Activated gamma-delta T cell (primary cell): Measurements from ENCODE around the gene TECTA.

Experiments
- DNase-seq: peaks from one replicate; lab custom pipeline; 2025; lab: John Stamatoyannopoulos, UW
- total RNA-seq, 2 donors: gene quantifications; one replicate each; lab custom pipeline; 2026; lab: John Stamatoyannopoulos, UW

TECTA gene
- total RNA-seq, result 0.57 to 0.61 reads per million in 2 donors

GRCh38 chr11:121100943-121101342, at the start of gene TECTA:
TSS of gene TECTA (plus strand) at chr11:121101243. CDS start at chr11:121102666, 1,423 bp downstream.
- DNase-seq, result no peak

GRCh38 chr11:121053244-121053643, 47.8 kb upstream of the TECTA start:
- no peak for DNase-seq

DNA sequence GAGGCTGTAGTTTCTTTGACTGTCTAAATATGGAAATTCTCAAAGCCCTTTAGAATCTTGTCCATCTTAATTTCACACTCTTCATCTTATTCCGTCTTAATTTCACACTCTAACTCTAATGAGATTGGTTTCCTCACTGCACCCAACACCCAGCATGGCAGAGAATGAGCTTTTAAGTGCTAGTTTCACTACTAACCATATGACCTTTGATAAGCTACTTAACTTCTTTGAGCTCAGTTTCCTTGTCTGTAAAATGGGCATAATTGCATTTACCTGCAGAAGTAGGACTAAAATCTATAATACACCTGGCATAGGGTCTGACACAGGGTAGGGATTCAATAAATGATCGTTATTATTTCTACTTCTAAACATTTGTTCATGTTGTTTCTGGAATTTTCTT, 46.8 kb upstream of the TECTA start:
- DNase-seq, result no peak

GRCh38 chr11:121055076-121055475, 46.0 kb upstream of the TECTA start:
- no peak for DNase-seq

GRCh38 chr11:121057922-121058321, 43.1 kb upstream of the TECTA start:
- DNase-seq, result no peak

- DNase-seq, result no peak
These were observed 42.1 kb upstream of the TECTA start for GRCh38 chr11:121058941-121059340.

- no peak for DNase-seq
These were observed 41.4 kb upstream of the TECTA start for GRCh38 chr11:121059605-121060004.

DNA sequence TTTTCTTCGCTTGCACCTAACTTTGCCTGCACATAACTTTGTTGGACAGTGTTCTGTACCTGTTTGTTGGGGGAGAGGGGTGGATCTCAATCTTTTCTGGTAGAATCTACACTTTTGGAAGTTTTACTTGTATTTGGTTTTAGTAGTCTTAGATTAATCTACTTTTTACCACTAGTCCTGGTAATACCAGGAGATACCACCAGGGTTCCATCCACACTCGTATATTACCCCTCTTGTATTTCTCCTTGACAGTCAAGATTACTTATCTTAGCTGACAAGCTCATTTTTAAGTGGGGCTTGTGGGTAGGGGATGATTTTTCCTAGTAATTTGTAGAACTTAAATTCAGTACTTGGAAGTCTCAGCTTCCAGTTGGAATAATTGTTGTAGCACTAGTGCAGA, 37.3 kb upstream of the TECTA start:
- no peak for DNase-seq

DNA sequence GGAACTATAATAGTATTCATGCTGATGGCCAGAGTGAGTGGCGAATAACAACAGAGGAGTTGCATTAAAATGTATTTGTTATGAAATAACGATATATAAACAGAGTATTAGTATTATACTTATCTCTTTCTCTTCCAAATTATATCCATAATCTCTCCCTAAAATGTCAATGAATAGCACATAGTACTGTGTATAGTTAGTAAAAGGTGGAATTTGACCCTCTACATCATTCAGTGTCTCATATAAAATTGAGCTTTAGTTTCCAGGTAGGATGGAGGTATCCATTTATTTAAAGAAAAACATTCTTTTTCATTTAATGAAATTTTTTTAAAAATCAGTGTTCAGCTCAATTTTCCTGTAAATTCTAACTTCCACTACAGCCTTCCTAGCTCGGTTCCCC, 34.4 kb upstream of the TECTA start:
- DNase-seq, result no peak

DNA sequence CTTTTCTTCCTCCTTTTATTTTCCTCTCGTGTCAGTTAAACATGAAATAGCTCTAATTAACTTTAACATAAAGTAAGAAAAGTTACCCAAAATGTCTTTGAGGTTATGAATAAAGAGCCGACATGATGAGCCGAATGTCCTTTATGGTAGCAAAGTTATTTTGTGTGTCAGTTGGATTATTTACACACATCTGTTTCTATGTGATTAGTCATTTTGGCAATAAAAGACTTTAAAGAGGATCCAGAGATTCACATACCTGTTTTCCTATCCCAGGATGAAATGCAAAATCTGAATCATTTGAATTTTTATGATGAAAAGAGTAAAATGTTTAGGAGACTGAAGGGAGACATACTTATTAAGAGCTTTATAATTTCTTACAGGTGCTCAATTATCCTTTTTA, 34.0 kb upstream of the TECTA start:
- no peak for DNase-seq

DNA sequence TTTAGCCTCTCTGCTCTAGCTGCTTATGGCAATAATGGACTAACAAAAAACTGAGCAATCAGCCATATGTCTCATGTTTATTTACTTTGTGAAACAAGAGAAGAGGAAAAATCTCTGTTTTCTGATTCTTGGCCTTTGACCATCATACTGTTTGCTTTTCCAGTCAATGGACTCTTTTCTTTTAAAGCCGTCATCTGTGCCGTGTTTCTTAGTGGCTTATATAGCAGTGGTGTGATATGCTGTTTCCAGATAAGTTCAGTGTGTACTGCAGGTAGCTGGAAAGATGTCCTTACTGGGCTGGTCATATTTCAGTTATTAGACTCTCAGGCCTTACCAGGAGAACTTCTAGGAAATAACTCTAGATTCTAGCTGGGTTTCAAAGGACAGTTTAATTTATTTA, 33.6 kb upstream of the TECTA start:
- DNase-seq, result no peak

GRCh38 chr11:121067962-121068647, 32.9 kb upstream of the TECTA start:
- DNase-seq, result no peak

- DNase-seq, result no peak
These were observed 32.3 kb upstream of the TECTA start for GRCh38 chr11:121068787-121069186.

GRCh38 chr11:121070951-121071845, 29.8 kb upstream of the TECTA start:
- DNase-seq, result no peak

DNA sequence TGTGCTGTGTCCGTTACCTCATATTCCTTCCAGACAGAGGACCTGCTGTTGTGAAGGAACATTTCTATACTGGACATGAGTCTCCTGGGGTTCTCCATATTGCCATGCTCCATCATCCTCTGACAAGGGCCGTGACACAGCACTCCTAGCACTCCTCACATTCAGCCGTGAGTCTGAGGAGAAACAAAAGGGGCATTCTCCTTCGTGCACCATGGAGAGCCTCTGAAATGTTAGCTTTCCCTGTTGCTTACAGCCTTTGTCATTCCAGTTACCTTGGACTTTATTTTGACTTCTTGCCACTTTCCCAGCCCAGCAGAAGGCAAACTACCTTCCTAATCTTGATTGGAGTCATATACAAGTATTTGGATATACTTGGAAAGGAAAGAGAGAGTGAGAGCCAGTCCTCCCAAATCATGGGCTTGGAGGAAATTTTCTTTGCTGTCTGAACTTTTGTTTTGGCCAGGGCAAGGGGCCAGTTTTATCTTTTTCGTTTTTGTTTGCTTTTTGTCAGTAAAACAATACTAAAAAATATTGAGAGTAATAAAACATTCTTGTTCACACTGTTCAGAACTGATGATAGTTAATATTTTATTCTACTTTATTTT, 29.1 kb upstream of the TECTA start:
- no peak for DNase-seq

DNA sequence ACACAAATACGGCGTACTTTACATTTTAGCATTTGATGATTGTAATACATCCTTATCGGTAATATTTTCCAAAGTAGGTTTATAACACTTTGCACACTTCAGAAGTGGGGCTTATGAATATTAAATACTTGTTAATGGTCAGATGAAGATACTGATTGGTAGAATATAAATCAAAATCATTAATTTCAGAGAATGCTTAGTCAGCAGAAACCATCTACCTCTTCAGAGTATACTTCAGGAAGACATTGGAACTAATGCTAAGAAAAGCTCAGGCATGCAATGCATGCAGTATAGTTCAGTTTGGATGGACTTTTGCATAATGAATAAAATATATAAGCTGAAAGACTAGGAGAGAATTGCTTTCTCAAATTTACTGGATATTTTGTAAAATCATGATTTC, 19.7 kb upstream of the TECTA start:
- DNase-seq, result no peak

- DNase-seq, result no peak
These were observed 18.8 kb upstream of the TECTA start for GRCh38 chr11:121082219-121082618.

DNA sequence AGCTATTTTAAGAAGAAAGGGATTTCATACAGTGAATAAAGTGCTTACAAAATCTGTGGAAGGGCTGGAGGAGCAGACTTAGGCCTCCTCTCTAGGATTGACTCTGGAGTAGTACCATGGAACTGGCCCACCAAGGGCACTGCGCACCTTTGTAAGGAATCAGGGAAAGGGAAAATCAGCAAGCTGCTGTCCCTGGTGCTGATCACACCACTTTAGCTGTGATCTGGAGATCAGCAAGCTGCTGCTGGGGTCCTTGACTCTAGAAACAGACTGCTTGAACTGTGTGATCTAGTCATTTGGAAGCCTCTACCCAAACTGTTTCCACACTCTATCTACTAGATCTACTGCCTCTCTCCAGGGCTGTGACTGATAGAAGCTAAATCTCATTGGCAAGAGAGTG, 18.4 kb upstream of the TECTA start:
- DNase-seq, result no peak

DNA sequence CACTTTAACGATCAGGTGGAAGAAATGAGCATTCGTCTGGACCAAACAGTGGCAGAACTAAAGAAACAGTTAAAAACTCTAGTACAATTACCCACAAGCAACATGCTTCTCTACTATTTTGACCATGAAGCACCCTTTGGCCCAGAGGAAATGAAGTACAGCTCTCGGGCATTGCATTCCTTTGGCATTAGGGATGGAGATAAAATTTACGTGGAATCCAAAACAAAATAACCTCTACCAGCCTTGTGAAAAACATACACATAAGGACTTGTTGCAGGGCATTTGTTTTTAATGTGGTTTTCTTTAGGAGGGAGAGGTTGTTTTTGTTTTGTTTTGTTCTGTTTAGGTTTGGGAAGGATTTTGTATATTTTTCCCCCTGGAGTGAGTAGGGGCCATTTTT, 14.2 kb upstream of the TECTA start:
- no peak for DNase-seq

GRCh38 chr11:121089566-121089965, 11.5 kb upstream of the TECTA start:
- no peak for DNase-seq

GRCh38 chr11:121090145-121090721, 10.8 kb upstream of the TECTA start:
- DNase-seq, result no peak

DNA sequence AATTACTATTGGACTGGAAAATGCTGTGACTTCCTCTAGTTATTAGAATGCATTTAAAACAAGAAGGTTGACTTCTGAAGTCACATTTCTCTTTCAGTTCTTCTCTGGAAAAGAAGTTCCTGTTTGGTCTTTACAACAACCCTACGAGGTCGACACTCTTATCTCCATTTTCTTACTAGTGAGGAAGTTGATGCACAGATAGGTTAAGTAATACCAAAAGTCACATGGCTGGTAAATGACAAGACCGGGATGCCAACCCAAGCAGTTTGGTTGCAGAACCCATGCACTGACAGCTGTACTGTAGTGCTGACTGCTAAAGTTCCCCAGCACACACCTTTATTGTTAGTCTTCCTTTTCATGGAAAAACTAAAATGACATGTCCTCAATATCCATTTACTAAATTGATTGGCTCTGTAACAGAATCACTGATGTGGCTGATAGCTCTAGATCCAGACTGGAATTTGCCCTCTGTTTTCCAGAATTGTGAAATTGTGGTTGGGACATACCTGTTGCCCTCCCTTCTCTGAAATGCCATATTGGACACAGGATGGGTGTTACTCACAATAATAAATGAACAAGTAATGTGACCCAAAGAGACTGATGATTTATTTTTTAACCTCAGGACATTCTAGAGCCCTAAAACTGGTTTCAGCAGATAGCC, 9.4 kb upstream of the TECTA start:
- no peak for DNase-seq
